Peyer's patch (tissue), 4 donors: ENCODE data around the gene ADRA2C.

Source experiments
- POLR2A ChIP-seq, 2 donors: fragments of 450-650 bp; IDR thresholded peaks; one replicate each; pipeline ENCODE4 v1.5.1; 2017; ENCODE audit warnings: antibody characterized with exemption in 2 of 2, mild to moderate bottlenecking in 2 of 2, moderate library complexity in 2 of 2
- TF ChIP-seq, protein P1 (sequence below), 6 experiments: fragments of 450-650 bp in 4 of 6; fragments of 200-600 bp in 2 of 6; sonication (generic) in 1 of 6; IDR thresholded peaks; one replicate each; pipeline ENCODE4 v1.5.1; 2017 to 2019; ENCODE audit warnings: antibody characterized with exemption in 6 of 6, mild to moderate bottlenecking in 3 of 6, moderate library complexity in 1 of 6

DNA sequence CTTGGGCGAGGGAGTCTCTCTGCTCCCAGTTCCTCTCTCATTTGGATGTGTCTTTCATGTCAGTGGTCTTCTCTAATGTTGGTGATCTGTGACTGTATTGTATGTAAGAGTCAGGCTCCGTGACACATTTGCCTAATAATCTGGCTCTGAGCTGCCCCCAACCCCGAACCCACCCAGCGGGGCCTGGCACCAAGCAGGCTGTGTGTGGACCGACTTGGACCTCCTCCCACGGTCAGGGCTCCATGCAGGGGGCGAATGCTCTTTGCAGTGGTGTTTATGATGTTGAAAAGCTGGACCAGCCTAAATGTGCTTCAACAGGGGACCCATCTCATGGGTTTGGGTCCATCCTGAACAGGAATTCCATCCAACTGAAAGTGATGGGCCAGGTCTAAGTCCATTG lies 47.0 kb upstream of the ADRA2C start:
- TF ChIP-seq, protein P1, sequence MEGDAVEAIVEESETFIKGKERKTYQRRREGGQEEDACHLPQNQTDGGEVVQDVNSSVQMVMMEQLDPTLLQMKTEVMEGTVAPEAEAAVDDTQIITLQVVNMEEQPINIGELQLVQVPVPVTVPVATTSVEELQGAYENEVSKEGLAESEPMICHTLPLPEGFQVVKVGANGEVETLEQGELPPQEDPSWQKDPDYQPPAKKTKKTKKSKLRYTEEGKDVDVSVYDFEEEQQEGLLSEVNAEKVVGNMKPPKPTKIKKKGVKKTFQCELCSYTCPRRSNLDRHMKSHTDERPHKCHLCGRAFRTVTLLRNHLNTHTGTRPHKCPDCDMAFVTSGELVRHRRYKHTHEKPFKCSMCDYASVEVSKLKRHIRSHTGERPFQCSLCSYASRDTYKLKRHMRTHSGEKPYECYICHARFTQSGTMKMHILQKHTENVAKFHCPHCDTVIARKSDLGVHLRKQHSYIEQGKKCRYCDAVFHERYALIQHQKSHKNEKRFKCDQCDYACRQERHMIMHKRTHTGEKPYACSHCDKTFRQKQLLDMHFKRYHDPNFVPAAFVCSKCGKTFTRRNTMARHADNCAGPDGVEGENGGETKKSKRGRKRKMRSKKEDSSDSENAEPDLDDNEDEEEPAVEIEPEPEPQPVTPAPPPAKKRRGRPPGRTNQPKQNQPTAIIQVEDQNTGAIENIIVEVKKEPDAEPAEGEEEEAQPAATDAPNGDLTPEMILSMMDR (IDR thresholded peaks at IDR 0.05), result no peak
- TF ChIP-seq POLR2A (IDR thresholded peaks at IDR 0.05), result no peak
